Tibial nerve (tissue), 4 donors: ENCODE data around the gene CACNA1G. TPM values are rescaled to one million over a fixed set of nuclear protein-coding genes. Genes with fewer than 3 reads are reported as not detected.

Source experiments
- DNase-seq, 2 donors: peaks; one replicate each; pipeline ENCODE4 v3.0.0-alpha.2; 2019; ENCODE audit warnings: low spot score in 2 of 2
- H3K27ac ChIP-seq, 4 donors: fragments of 200-600 bp; sonication (generic) in 3 of 4; one replicate each; pipeline ENCODE4 v1.5.1; 2017 to 2019; ENCODE audit warnings: mild to moderate bottlenecking in 1 of 4
- H3K27me3 ChIP-seq, 2 donors: fragments of 200-600 bp; sonication (generic) in 1 of 2; one replicate each; pipeline versions ENCODE4 v1.5.1 to v1.6.0; 2017 to 2019
- H3K36me3 ChIP-seq, 3 donors: fragments of 200-600 bp; sonication (generic); one replicate each; pipeline ENCODE4 v1.5.1; 2018 to 2019
- H3K4me1 ChIP-seq, 4 donors: fragments of 200-600 bp; sonication (generic) in 3 of 4; one replicate each; pipeline ENCODE4 v1.5.1; 2017 to 2019
- H3K4me3 ChIP-seq, 4 donors: fragments of 200-600 bp; sonication (generic) in 3 of 4; one replicate each; pipeline ENCODE4 v1.5.1; 2017 to 2019; ENCODE audit warnings: mild to moderate bottlenecking in 1 of 4, moderate library complexity in 1 of 4
- H3K9me3 ChIP-seq, 4 donors: fragments of 200-600 bp; sonication (generic) in 3 of 4; one replicate each; pipeline ENCODE4 v1.5.1; 2017 to 2019
- EP300 ChIP-seq, 2 donors: sonication (generic); formaldehyde crosslinking; IDR thresholded peaks; one replicate each; pipeline ENCODE4 v1.6.1; 2017; ENCODE audit warnings: antibody characterized with exemption in 2 of 2, mild to moderate bottlenecking in 1 of 2
- POLR2A ChIP-seq, 2 donors: fragments of 450-650 bp; IDR thresholded peaks; one replicate each; pipeline ENCODE4 v1.6.1; 2017; ENCODE audit warnings: antibody characterized with exemption in 2 of 2, mild to moderate bottlenecking in 2 of 2, moderate library complexity in 2 of 2
- WGBS, 2 donors: methylation state at CpG; one replicate each; pipeline ENCODE4 v1.1.5; 2018; 5-methylcytosine and 5-hydroxymethylcytosine counted together
- total RNA-seq, 4 donors: library from RNA; depleted of rRNA; stranded (reverse); fragments of >200 nt; gene quantifications; one replicate each; pipeline ENCODE4 v1.1.0, GENCODE V29; 2016
- TF ChIP-seq, protein P1 (sequence below), 5 experiments: fragments of 200-600 bp in 3 of 5; fragments of 450-650 bp in 2 of 5; sonication (generic) in 3 of 5; IDR thresholded peaks; one replicate each; pipeline ENCODE4 v1.5.1; 2016 to 2019; ENCODE audit warnings: antibody characterized with exemption in 5 of 5, mild to moderate bottlenecking in 3 of 5, moderate library complexity in 2 of 5

CACNA1G gene
- total RNA-seq, 4 donors from 2014 or later, result 0.21 to 2.2 TPM; not detected in 2

GRCh38 chr17:50527949-50528474, 32.5 kb upstream of the CACNA1G start:
- Histone ChIP-seq H3K4me3 (no peak overlapping the region), H3K4me1 (peaks cover 0 to 10% (median 7%) of the 10 kb centered on the region in 4 donors), H3K36me3 (no peaks in the 10 kb centered on the region), H3K27ac (no peak overlapping the region), H3K9me3 (no peaks in the 10 kb centered on the region), H3K27me3 (peaks cover 0 to 42% of the 10 kb centered on the region in 2 donors)
- DNase-seq, result no peak
- 47 to 50% methylated on average over 4 of the region's 4 CpGs for WGBS, 2 donors
- TF ChIP-seq EP300 (IDR thresholded peaks at IDR 0.05) (no peak), POLR2A (IDR thresholded peaks at IDR 0.05) (no peak)
- TF ChIP-seq, protein P1, sequence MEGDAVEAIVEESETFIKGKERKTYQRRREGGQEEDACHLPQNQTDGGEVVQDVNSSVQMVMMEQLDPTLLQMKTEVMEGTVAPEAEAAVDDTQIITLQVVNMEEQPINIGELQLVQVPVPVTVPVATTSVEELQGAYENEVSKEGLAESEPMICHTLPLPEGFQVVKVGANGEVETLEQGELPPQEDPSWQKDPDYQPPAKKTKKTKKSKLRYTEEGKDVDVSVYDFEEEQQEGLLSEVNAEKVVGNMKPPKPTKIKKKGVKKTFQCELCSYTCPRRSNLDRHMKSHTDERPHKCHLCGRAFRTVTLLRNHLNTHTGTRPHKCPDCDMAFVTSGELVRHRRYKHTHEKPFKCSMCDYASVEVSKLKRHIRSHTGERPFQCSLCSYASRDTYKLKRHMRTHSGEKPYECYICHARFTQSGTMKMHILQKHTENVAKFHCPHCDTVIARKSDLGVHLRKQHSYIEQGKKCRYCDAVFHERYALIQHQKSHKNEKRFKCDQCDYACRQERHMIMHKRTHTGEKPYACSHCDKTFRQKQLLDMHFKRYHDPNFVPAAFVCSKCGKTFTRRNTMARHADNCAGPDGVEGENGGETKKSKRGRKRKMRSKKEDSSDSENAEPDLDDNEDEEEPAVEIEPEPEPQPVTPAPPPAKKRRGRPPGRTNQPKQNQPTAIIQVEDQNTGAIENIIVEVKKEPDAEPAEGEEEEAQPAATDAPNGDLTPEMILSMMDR (IDR thresholded peaks at IDR 0.05), result no peak

DNA sequence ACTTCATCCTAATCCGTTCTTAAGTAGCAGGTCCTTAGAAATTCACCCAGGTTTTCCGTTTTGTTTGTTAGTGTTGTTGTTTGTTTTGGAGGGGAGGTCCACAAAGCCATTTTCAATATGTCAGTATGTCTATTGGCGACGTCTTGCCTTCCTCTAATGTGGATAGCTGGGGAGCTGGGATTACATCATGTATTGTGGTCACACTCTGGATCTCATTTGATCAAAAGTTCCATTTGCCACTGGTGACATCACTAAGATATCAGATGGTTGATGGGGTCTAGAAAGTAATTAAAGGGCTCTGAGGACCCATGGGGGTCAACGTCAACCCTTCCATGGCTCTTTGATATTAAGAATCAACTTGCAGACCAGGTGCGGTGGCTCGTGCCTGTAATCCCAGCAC, 30.7 kb upstream of the CACNA1G start:
- no peak for DNase-seq
- Histone ChIP-seq H3K36me3 (no peaks in the 10 kb centered on the region), H3K9me3 (no peaks in the 10 kb centered on the region), H3K4me1 (peaks cover 0 to 28% (median 17%) of the 10 kb centered on the region in 4 donors), H3K27me3 (peaks cover 0 to 51% of the 10 kb centered on the region in 2 donors), H3K27ac (no peak overlapping the region), H3K4me3 (no peak overlapping the region)
- WGBS, 2 donors, result 85 to 90% methylated on average over 7 of the region's 7 CpGs
- TF ChIP-seq POLR2A (IDR thresholded peaks at IDR 0.05) (no peak), EP300 (IDR thresholded peaks at IDR 0.05) (no peak)
- TF ChIP-seq, protein P1 (IDR thresholded peaks at IDR 0.05), result no peak

DNA sequence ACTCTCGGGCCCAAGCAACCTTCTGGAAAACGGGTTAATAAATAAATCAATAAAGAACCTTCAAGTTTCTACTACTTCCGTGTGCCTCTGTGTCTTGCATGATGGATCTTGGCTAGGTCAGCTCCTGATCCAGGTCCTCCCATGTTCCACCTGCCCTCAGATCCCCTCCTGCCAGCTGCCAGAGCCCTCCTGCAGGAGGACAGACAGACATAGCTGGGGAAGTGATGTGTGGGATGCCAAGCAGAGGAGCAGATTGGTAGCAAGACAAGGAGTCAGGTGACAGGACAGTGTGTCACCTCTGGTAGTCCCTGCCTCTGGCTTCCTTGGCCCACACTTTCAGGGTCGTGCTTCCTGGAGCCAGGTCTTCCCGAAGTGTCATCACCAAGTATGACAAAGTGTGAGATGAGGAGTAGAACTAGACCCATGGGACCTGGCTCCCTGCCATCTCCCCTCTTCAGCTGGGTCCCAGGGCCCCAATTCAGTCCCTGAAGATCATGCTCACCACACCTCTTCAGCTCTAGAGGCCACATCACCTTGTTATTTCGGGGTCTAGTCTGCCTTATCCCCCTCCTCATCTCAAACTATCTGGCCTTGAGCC, 29.0 kb upstream of the CACNA1G start:
- peaks cover 0 to 51% of the 10 kb centered on the region in 2 donors for H3K27me3 ChIP-seq
- no peaks in the 10 kb centered on the region for H3K36me3 ChIP-seq
- no peak for TF ChIP-seq POLR2A (IDR thresholded peaks at IDR 0.05)
- TF ChIP-seq, protein P1 (IDR thresholded peaks at IDR 0.05), result no peak
- no peak for TF ChIP-seq EP300 (IDR thresholded peaks at IDR 0.05)
- H3K4me3 ChIP-seq, result no peak overlapping the region
- H3K27ac ChIP-seq, result no peak overlapping the region
- DNase-seq, result no peak
- 57 to 68% methylated on average over 6 of the region's 6 CpGs for WGBS, 2 donors
- H3K4me1 ChIP-seq, result peaks cover 0 to 28% (median 17%) of the 10 kb centered on the region in 4 donors
- H3K9me3 ChIP-seq, result no peaks in the 10 kb centered on the region

DNA sequence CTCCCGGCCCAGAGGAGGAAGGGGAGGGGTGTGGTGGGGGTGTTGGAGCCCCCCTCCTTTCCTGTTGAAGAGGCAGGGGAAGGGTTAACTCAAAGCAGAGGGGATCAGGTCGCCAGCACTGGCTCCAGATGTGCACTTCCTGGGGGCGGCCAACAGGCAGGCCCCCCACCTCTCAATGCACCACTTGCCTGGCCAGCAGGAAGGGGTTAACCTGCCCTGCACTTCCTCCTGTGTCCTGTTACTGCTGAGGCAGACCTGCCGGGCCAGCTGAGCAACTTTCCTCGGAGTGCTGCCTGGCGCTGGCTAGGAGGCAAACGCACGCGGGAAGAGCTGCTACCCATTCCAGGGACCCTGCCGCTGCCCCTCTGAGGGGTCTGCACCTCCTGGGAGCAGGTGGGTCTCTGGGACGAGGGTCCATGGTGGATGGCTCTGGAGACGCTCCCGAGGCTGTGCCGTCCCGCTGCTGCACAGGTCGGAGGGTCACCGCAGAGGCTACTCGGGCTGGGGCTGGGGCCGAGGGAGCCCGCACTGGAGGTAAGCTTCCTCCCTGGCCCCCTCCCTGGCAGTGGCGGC, 28.0 kb upstream of the CACNA1G start, which contains the start of gene EPN3:
Gene EPN3, plus strand, starts transcription at position 284 of the 573 bp plus-strand sequence. CDS start 3,822 bp downstream, outside the sequence.
- Histone ChIP-seq H3K4me3 (peak within 1 kb of the TSS in 1 of 4 donors; percentile 16), H3K36me3 (no peaks in the 10 kb centered on the region), H3K27me3 (peaks cover 0 to 51% of the 10 kb centered on the region in 2 donors), H3K4me1 (peaks cover 0 to 28% (median 17%) of the 10 kb centered on the region in 4 donors), H3K27ac (no peak within 1 kb of the TSS), H3K9me3 (no peaks in the 10 kb centered on the region)
- TF ChIP-seq, protein P1 (IDR thresholded peaks at IDR 0.05), result no peak
- TF ChIP-seq EP300 (IDR thresholded peaks at IDR 0.05) (no peak), POLR2A (IDR thresholded peaks at IDR 0.05) (no peak)
- no peak for DNase-seq
- WGBS, 2 donors, result 2 to 4% methylated on average over 8 to 14 of the region's 21 CpGs

GRCh38 chr17:50533185-50533584, 27.3 kb upstream of the CACNA1G start:
- Histone ChIP-seq H3K4me3 (peak overlapping the region in 1 of 4 donors; percentile 4), H3K27ac (no peak overlapping the region), H3K9me3 (no peaks in the 10 kb centered on the region), H3K4me1 (peaks cover 0 to 30% (median 17%) of the 10 kb centered on the region in 4 donors), H3K27me3 (peaks cover 0 to 51% of the 10 kb centered on the region in 2 donors), H3K36me3 (no peaks in the 10 kb centered on the region)
- DNase-seq, result no peak
- TF ChIP-seq POLR2A (IDR thresholded peaks at IDR 0.05), result no peak
- TF ChIP-seq, protein P1 (IDR thresholded peaks at IDR 0.05), result no peak
- no peak for TF ChIP-seq EP300 (IDR thresholded peaks at IDR 0.05)
- 16 to 25% methylated on average over 5 of the region's 5 CpGs for WGBS, 2 donors
